ENCODE measurements around the gene DIP2C. TPM values are rescaled to one million over a fixed set of nuclear protein-coding genes. Genes with fewer than 3 reads are reported as not detected.

The DIP2C gene
- polyA plus RNA-seq, 1 of the 3 experiments (the other 2 are of a cell fraction): 8.7 TPM

GRCh38 chr10:634256-634655, 55.2 kb downstream of the DIP2C start:
- no peak for TF ChIP-seq FOXM1 (IDR thresholded peaks at IDR 0.05; ENCODE audit: low read depth)
- TF ChIP-seq IRF3 (IDR thresholded peaks at IDR 0.05; ENCODE audit: low read depth, low read length): no peak
- TF ChIP-seq NFIC (IDR thresholded peaks at IDR 0.05; ENCODE audit: borderline replicate concordance): no peak
- no peak for TF ChIP-seq MEF2A (IDR thresholded peaks at IDR 0.05; ENCODE audit: borderline replicate concordance, low read depth)
- no peak for TF ChIP-seq EZH2phosphoT487 (IDR thresholded peaks at IDR 0.05; ENCODE audit: borderline replicate concordance, low read depth)
- TF ChIP-seq REST (IDR thresholded peaks at IDR 0.05; ENCODE audit: low read depth, low read length): no peak
- no peak for TF ChIP-seq NRF1 (IDR thresholded peaks at IDR 0.05; ENCODE audit: low read depth, low read length)
- TF ChIP-seq SIN3A (IDR thresholded peaks at IDR 0.05; ENCODE audit: borderline replicate concordance, low read depth, low read length): no peak
- TF ChIP-seq USF2 (IDR thresholded peaks at IDR 0.05; ENCODE audit: borderline replicate concordance, low read depth, low read length): no peak
- no peak for TF ChIP-seq TCF12 (IDR thresholded peaks at IDR 0.05)
- no peak for TF ChIP-seq RAD21 (IDR thresholded peaks at IDR 0.05; ENCODE audit: low read length)
- no peak for TF ChIP-seq EP300 (IDR thresholded peaks at IDR 0.05; ENCODE audit: borderline replicate concordance in 1 of 2, low read depth in 1 of 2, low read length in 1 of 2)
- TF ChIP-seq JUND (IDR thresholded peaks at IDR 0.05): no peak
- no peak for TF ChIP-seq TEAD4 (IDR thresholded peaks at IDR 0.05; ENCODE audit: borderline replicate concordance, insufficient read depth)
- TF ChIP-seq ELF1 (IDR thresholded peaks at IDR 0.05): no peak
- no peak overlapping the region for H3K9ac ChIP-seq
- H3K4me2 ChIP-seq: no peak overlapping the region
- peaks cover 83% of the 10 kb centered on the region for H3K79me2 ChIP-seq (ENCODE audit: insufficient read depth)
- H3K4me3 ChIP-seq (ENCODE audit: low read depth in 2 of 2, low read length in 1 of 2): no peak overlapping the region
- no peak overlapping the region for H2AFZ ChIP-seq (ENCODE audit: low read depth)
- H3K9me3 ChIP-seq: no peaks in the 10 kb centered on the region
- no peaks in the 10 kb centered on the region for H3K27me3 ChIP-seq (ENCODE audit: insufficient read depth)
- H3K4me1 ChIP-seq (ENCODE audit: control insufficient read depth in 1 of 2, insufficient read depth in 2 of 2, low read depth in 1 of 2, low read length in 1 of 2): peaks cover 0 to 23% of the 10 kb centered on the region in 2 experiments; a peak in 2 of 4 replicates
- POLR2A ChIA-PET: no interaction called here
- H3K36me3 ChIP-seq (replicated peaks in 1 of 2; ENCODE audit: control insufficient read depth in 1 of 2, insufficient read depth in 2 of 2, low read length in 1 of 2): no peaks in the 10 kb centered on the region
- no peaks in the 10 kb centered on the region for H3F3A ChIP-seq (replicated peaks; ENCODE audit: insufficient read depth)
- CTCF ChIA-PET: interaction anchor here (0.8 to 1.0 kb wide), 2 partner anchors 10 to 124 kb away, joined by 3 to 4 read pairs; no protein-coding TSS in a partner anchor
- 58% methylated on average over 7 of the region's 7 CpGs for WGBS (ENCODE audit: low lambda C conversion rate)
- peaks cover 81% of the 10 kb centered on the region for H4K20me1 ChIP-seq (ENCODE audit: insufficient read depth)
- no peaks in the 10 kb centered on the region for H3K9me2 ChIP-seq
- H3K27ac ChIP-seq (ENCODE audit: low read depth in 2 of 2, low read length in 1 of 2): no peak overlapping the region
- no peak for DNase-seq
